ENCODE data around the gene SGO1.

SGO1 gene

GRCh38 chr3:20160230-20160629 is 25.8 kb downstream of the SGO1 start:
- Histone ChIP-seq H3K9me3 (ENCODE audit: control insufficient read depth, low read length) (no peaks in the 10 kb centered on the region), H3K36me3 (ENCODE audit: control insufficient read depth, insufficient read depth, low read length) (peaks cover 27% of the 10 kb centered on the region), H3K4me3 (ENCODE audit: insufficient read depth, low read depth, low read length) (no peak overlapping the region), H3K4me1 (ENCODE audit: control insufficient read depth, insufficient read depth, low read length) (no peaks in the 10 kb centered on the region), H3K27ac (ENCODE audit: insufficient read depth, low read depth, low read length, poor library complexity, severe bottlenecking) (no peak overlapping the region), H3K27me3 (ENCODE audit: control insufficient read depth, insufficient read depth, low read length, poor library complexity, severe bottlenecking) (no peaks in the 10 kb centered on the region)

GRCh38 chr3:20154928-20155327 is 31.1 kb downstream of the SGO1 start:
- 87 to 91% methylated on average over 3 to 4 of the region's 4 CpGs for WGBS, 2 experiments

GRCh38 chr3:20154078-20154477 is 31.9 kb downstream of the SGO1 start:
- Histone ChIP-seq H3K36me3 (ENCODE audit: control insufficient read depth, insufficient read depth, low read length) (peaks cover 10% of the 10 kb centered on the region), H3K4me1 (ENCODE audit: control insufficient read depth, insufficient read depth, low read length) (no peaks in the 10 kb centered on the region), H3K27ac (ENCODE audit: insufficient read depth, low read depth, low read length, poor library complexity, severe bottlenecking) (no peak overlapping the region), H3K4me3 (ENCODE audit: insufficient read depth, low read depth, low read length) (no peak overlapping the region), H3K9me3 (ENCODE audit: control insufficient read depth, low read length) (no peaks in the 10 kb centered on the region), H3K27me3 (ENCODE audit: control insufficient read depth, insufficient read depth, low read length, poor library complexity, severe bottlenecking) (no peaks in the 10 kb centered on the region)
- 96 to 100% methylated on average over 1 of the region's 1 CpG for WGBS, 2 experiments

More at GRCh38 chr3:20154928-20155327, 31.1 kb downstream of the SGO1 start:
- H3K4me1 ChIP-seq (ENCODE audit: control insufficient read depth, insufficient read depth, low read length), result no peaks in the 10 kb centered on the region
- no peak overlapping the region for H3K4me3 ChIP-seq (ENCODE audit: insufficient read depth, low read depth, low read length)
- H3K36me3 ChIP-seq (ENCODE audit: control insufficient read depth, insufficient read depth, low read length), result peaks cover 18% of the 10 kb centered on the region
- H3K9me3 ChIP-seq (ENCODE audit: control insufficient read depth, low read length), result no peaks in the 10 kb centered on the region
- no peaks in the 10 kb centered on the region for H3K27me3 ChIP-seq (ENCODE audit: control insufficient read depth, insufficient read depth, low read length, poor library complexity, severe bottlenecking)
- no peak overlapping the region for H3K27ac ChIP-seq (ENCODE audit: insufficient read depth, low read depth, low read length, poor library complexity, severe bottlenecking)

- Histone ChIP-seq H3K4me1 (ENCODE audit: control insufficient read depth, insufficient read depth, low read length) (no peaks in the 10 kb centered on the region), H3K9me3 (ENCODE audit: control insufficient read depth, low read length) (no peaks in the 10 kb centered on the region), H3K27ac (ENCODE audit: insufficient read depth, low read depth, low read length, poor library complexity, severe bottlenecking) (no peak overlapping the region), H3K36me3 (ENCODE audit: control insufficient read depth, insufficient read depth, low read length) (no peaks in the 10 kb centered on the region), H3K27me3 (ENCODE audit: control insufficient read depth, insufficient read depth, low read length, poor library complexity, severe bottlenecking) (no peaks in the 10 kb centered on the region), H3K4me3 (ENCODE audit: insufficient read depth, low read depth, low read length) (no peak overlapping the region)
- WGBS, 2 experiments, result 91 to 92% methylated on average over 8 to 10 of the region's 10 CpGs
These were observed 37.5 kb downstream of the SGO1 start for GRCh38 chr3:20148466-20148865.

GRCh38 chr3:20147361-20147760 is 38.6 kb downstream of the SGO1 start:
- no peak overlapping the region for H3K27ac ChIP-seq (ENCODE audit: insufficient read depth, low read depth, low read length, poor library complexity, severe bottlenecking)
- peaks cover 7% of the 10 kb centered on the region for H3K4me1 ChIP-seq (ENCODE audit: control insufficient read depth, insufficient read depth, low read length)
- H3K9me3 ChIP-seq (ENCODE audit: control insufficient read depth, low read length), result no peaks in the 10 kb centered on the region

GRCh38 chr3:20146301-20146700 is 39.7 kb downstream of the SGO1 start:
- Histone ChIP-seq H3K27me3 (ENCODE audit: control insufficient read depth, insufficient read depth, low read length, poor library complexity, severe bottlenecking) (no peaks in the 10 kb centered on the region), H3K9me3 (ENCODE audit: control insufficient read depth, low read length) (no peaks in the 10 kb centered on the region), H3K4me3 (ENCODE audit: insufficient read depth, low read depth, low read length) (no peak overlapping the region), H3K4me1 (ENCODE audit: control insufficient read depth, insufficient read depth, low read length) (peaks cover 11% of the 10 kb centered on the region), H3K27ac (ENCODE audit: insufficient read depth, low read depth, low read length, poor library complexity, severe bottlenecking) (no peak overlapping the region), H3K36me3 (ENCODE audit: control insufficient read depth, insufficient read depth, low read length) (no peaks in the 10 kb centered on the region)
- 94 to 96% methylated on average over 8 of the region's 8 CpGs for WGBS, 2 experiments

More at GRCh38 chr3:20147361-20147760, 38.6 kb downstream of the SGO1 start:
- H3K27me3 ChIP-seq (ENCODE audit: control insufficient read depth, insufficient read depth, low read length, poor library complexity, severe bottlenecking), result no peaks in the 10 kb centered on the region
- H3K4me3 ChIP-seq (ENCODE audit: insufficient read depth, low read depth, low read length), result no peak overlapping the region
- no peaks in the 10 kb centered on the region for H3K36me3 ChIP-seq (ENCODE audit: control insufficient read depth, insufficient read depth, low read length)

- Histone ChIP-seq H3K27ac (ENCODE audit: insufficient read depth, low read depth, low read length, poor library complexity, severe bottlenecking) (no peak overlapping the region), H3K4me3 (ENCODE audit: insufficient read depth, low read depth, low read length) (no peak overlapping the region)
- 83 to 93% methylated on average over 2 of the region's 2 CpGs for WGBS, 2 experiments
These were observed 40.1 kb downstream of the SGO1 start for GRCh38 chr3:20145874-20146273.

GRCh38 chr3:20143519-20143918 is 42.5 kb downstream of the SGO1 start:
- H3K4me3 ChIP-seq (ENCODE audit: insufficient read depth, low read depth, low read length), result no peak overlapping the region
- H3K27ac ChIP-seq (ENCODE audit: insufficient read depth, low read depth, low read length, poor library complexity, severe bottlenecking), result no peak overlapping the region
- no peaks in the 10 kb centered on the region for H3K36me3 ChIP-seq (ENCODE audit: control insufficient read depth, insufficient read depth, low read length)
- peaks cover 11% of the 10 kb centered on the region for H3K4me1 ChIP-seq (ENCODE audit: control insufficient read depth, insufficient read depth, low read length)
- H3K9me3 ChIP-seq (ENCODE audit: control insufficient read depth, low read length), result no peaks in the 10 kb centered on the region
- H3K27me3 ChIP-seq (ENCODE audit: control insufficient read depth, insufficient read depth, low read length, poor library complexity, severe bottlenecking), result no peaks in the 10 kb centered on the region
- 90 to 100% methylated on average over 2 of the region's 2 CpGs for WGBS, 2 experiments

More at GRCh38 chr3:20145874-20146273, 40.1 kb downstream of the SGO1 start:
- Histone ChIP-seq H3K4me1 (ENCODE audit: control insufficient read depth, insufficient read depth, low read length) (peaks cover 11% of the 10 kb centered on the region), H3K27me3 (ENCODE audit: control insufficient read depth, insufficient read depth, low read length, poor library complexity, severe bottlenecking) (no peaks in the 10 kb centered on the region), H3K36me3 (ENCODE audit: control insufficient read depth, insufficient read depth, low read length) (no peaks in the 10 kb centered on the region), H3K9me3 (ENCODE audit: control insufficient read depth, low read length) (no peaks in the 10 kb centered on the region)

- H3K27ac ChIP-seq (ENCODE audit: insufficient read depth, low read depth, low read length, poor library complexity, severe bottlenecking), result peak overlapping the region; percentile 74
- WGBS, 2 experiments, result 99% methylated on average over 4 of the region's 4 CpGs
- no peaks in the 10 kb centered on the region for H3K9me3 ChIP-seq (ENCODE audit: control insufficient read depth, low read length)
- H3K4me3 ChIP-seq (ENCODE audit: insufficient read depth, low read depth, low read length), result no peak overlapping the region
- peaks cover 11% of the 10 kb centered on the region for H3K4me1 ChIP-seq (ENCODE audit: control insufficient read depth, insufficient read depth, low read length)
- H3K27me3 ChIP-seq (ENCODE audit: control insufficient read depth, insufficient read depth, low read length, poor library complexity, severe bottlenecking), result no peaks in the 10 kb centered on the region
- H3K36me3 ChIP-seq (ENCODE audit: control insufficient read depth, insufficient read depth, low read length), result no peaks in the 10 kb centered on the region
These were observed 43.5 kb downstream of the SGO1 start for GRCh38 chr3:20142517-20142916.

- no peaks in the 10 kb centered on the region for H3K27me3 ChIP-seq (ENCODE audit: control insufficient read depth, insufficient read depth, low read length, poor library complexity, severe bottlenecking)
- H3K9me3 ChIP-seq (ENCODE audit: control insufficient read depth, low read length), result no peaks in the 10 kb centered on the region
- H3K4me1 ChIP-seq (ENCODE audit: control insufficient read depth, insufficient read depth, low read length), result peaks cover 11% of the 10 kb centered on the region
- no peak overlapping the region for H3K4me3 ChIP-seq (ENCODE audit: insufficient read depth, low read depth, low read length)
- H3K36me3 ChIP-seq (ENCODE audit: control insufficient read depth, insufficient read depth, low read length), result no peaks in the 10 kb centered on the region
- peak overlapping the region; percentile 74 for H3K27ac ChIP-seq (ENCODE audit: insufficient read depth, low read depth, low read length, poor library complexity, severe bottlenecking)
- WGBS, 2 experiments, result 5 to 8% methylated on average over 7 of the region's 7 CpGs
These were observed 44.2 kb downstream of the SGO1 start for GRCh38 chr3:20141851-20142250.

- no peaks in the 10 kb centered on the region for H3K36me3 ChIP-seq (ENCODE audit: control insufficient read depth, insufficient read depth, low read length)
- no peaks in the 10 kb centered on the region for H3K9me3 ChIP-seq (ENCODE audit: control insufficient read depth, low read length)
- no peaks in the 10 kb centered on the region for H3K27me3 ChIP-seq (ENCODE audit: control insufficient read depth, insufficient read depth, low read length, poor library complexity, severe bottlenecking)
- peak overlapping the region; percentile 74 for H3K27ac ChIP-seq (ENCODE audit: insufficient read depth, low read depth, low read length, poor library complexity, severe bottlenecking)
- peaks cover 11% of the 10 kb centered on the region for H3K4me1 ChIP-seq (ENCODE audit: control insufficient read depth, insufficient read depth, low read length)
- no peak overlapping the region for H3K4me3 ChIP-seq (ENCODE audit: insufficient read depth, low read depth, low read length)
- 30 to 37% methylated on average over 2 of the region's 2 CpGs for WGBS, 2 experiments
These were observed 44.7 kb downstream of the SGO1 start for GRCh38 chr3:20141316-20141715.
